WTC11 (cell line): ENCODE measurements around the gene UNC13C.

ENCODE experiments used
- ATF2 ChIP-seq: sonication (generic); formaldehyde crosslinking; IDR thresholded peaks from 2 replicates; pipeline ENCODE4 v1.8.1; 2022; ENCODE audit warnings: low read depth, missing genetic modification reagents, borderline replicate concordance
- CTCF ChIP-seq: fragments of 200-600 bp; IDR thresholded peaks from 2 replicates; pipeline ENCODE4 v1.8.0; 2022; ENCODE audit warnings: antibody characterized with exemption
- ETV6 ChIP-seq: sonication (generic); formaldehyde crosslinking; IDR thresholded peaks from 2 replicates; pipeline ENCODE4 v1.8.1; 2022; ENCODE audit warnings: mild to moderate bottlenecking, missing genetic modification reagents
- KAT7 ChIP-seq: sonication (generic); formaldehyde crosslinking; IDR thresholded peaks from 2 replicates; pipeline ENCODE4 v1.8.1; 2023; ENCODE audit warnings: missing genetic modification reagents, mild to moderate bottlenecking, borderline replicate concordance
- MAX ChIP-seq: sonication (generic); formaldehyde crosslinking; IDR thresholded peaks from 2 replicates; pipeline ENCODE4 v1.8.0; 2022; ENCODE audit warnings: mild to moderate bottlenecking, missing genetic modification reagents
- RELA ChIP-seq: sonication (generic); formaldehyde crosslinking; IDR thresholded peaks from 2 replicates; pipeline ENCODE4 v1.8.1; 2022; ENCODE audit warnings: missing genetic modification reagents, mild to moderate bottlenecking, borderline replicate concordance
- SMAD3 ChIP-seq: sonication (generic); formaldehyde crosslinking; IDR thresholded peaks from 2 replicates; pipeline ENCODE4 v1.8.0; 2022; ENCODE audit warnings: missing genetic modification reagents, mild to moderate bottlenecking, borderline replicate concordance

- TF ChIP-seq SMAD3 (CRISPR knock-in tag) (no peak), ATF2 (CRISPR knock-in tag) (no peak), ETV6 (CRISPR knock-in tag) (no peak), MAX (no peak), CTCF (no peak), RELA (CRISPR knock-in tag) (no peak), KAT7 (CRISPR knock-in tag) (no peak)
Measured at GRCh38 chr15:54428596-54428995, 450.4 kb downstream of the UNC13C start.
